ENCODE measurements around the gene GLP1R. TPM values are rescaled to one million over a fixed set of nuclear protein-coding genes. Genes with fewer than 3 reads are reported as not detected.

Gene GLP1R
- total RNA-seq, 1 experiment from 2014 or later: not detected

DNA sequence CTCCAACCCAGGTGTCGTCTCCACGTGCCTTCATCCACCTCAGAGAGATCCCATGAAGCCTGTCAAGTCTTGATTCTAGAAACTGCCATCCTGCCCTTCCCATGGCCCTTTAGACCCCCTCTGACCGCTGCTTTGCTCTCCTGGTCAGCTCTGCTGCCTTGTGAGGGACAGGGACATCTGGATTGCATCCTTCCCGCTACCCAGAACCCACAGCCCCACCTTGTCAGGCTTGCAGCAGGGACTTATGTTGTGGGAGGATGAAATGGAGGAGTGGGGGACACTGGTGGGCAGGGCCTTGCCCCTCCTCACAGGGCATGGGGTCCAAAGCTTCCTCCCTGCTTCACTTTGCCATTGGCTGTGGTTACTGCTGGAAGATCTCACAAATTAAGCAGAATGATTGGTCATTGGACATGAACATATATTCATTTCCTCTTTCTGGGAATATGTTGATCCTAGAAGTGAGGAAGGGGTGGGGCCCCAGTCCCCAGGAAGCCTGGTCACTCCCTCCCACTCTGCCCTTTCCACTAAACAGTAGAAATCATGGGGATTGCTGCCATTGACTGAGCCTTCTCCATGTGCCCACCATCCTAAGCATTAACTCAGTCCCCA is 4.5 kb downstream of the GLP1R start:
- no peak for DNase-seq
- TF ChIP-seq EZH2phosphoT487 (IDR thresholded peaks at IDR 0.05; ENCODE audit: borderline replicate concordance, low read length) (no peak), EZH2 (IDR thresholded peaks at IDR 0.05; ENCODE audit: low read length, unreplicated experiment) (no peak)
- TF ChIP-seq, protein P1, sequence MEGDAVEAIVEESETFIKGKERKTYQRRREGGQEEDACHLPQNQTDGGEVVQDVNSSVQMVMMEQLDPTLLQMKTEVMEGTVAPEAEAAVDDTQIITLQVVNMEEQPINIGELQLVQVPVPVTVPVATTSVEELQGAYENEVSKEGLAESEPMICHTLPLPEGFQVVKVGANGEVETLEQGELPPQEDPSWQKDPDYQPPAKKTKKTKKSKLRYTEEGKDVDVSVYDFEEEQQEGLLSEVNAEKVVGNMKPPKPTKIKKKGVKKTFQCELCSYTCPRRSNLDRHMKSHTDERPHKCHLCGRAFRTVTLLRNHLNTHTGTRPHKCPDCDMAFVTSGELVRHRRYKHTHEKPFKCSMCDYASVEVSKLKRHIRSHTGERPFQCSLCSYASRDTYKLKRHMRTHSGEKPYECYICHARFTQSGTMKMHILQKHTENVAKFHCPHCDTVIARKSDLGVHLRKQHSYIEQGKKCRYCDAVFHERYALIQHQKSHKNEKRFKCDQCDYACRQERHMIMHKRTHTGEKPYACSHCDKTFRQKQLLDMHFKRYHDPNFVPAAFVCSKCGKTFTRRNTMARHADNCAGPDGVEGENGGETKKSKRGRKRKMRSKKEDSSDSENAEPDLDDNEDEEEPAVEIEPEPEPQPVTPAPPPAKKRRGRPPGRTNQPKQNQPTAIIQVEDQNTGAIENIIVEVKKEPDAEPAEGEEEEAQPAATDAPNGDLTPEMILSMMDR (conservative IDR thresholded peaks at IDR 0.05; ENCODE audit: low read depth, low read length): no peak
- Histone ChIP-seq H3K9ac (ENCODE audit: low read length) (no peak overlapping the region), H3K9me2 (replicated peaks; ENCODE audit: low read length) (no peaks in the 10 kb centered on the region), H3K9me3 (ENCODE audit: low read length) (no peaks in the 10 kb centered on the region), H4K20me1 (ENCODE audit: low read length) (no peaks in the 10 kb centered on the region), H3K79me2 (ENCODE audit: low read length) (no peaks in the 10 kb centered on the region), H3K4me1 (ENCODE audit: insufficient read depth, low read length) (peaks cover 9% of the 10 kb centered on the region; the same call in 1 of the 2 replicates), H3K4me3 (ENCODE audit: low read length) (no peak overlapping the region), H3K27ac (ENCODE audit: low read length) (no peak overlapping the region), H3K27me3 (ENCODE audit: low read length) (peaks cover 5% of the 10 kb centered on the region), H2AFZ (ENCODE audit: low read length) (no peak overlapping the region), H3F3A (ENCODE audit: low read length, unreplicated experiment) (no peaks in the 10 kb centered on the region), H3K36me3 (ENCODE audit: low read depth, low read length) (no peaks in the 10 kb centered on the region), H3K4me2 (ENCODE audit: low read length) (no peak overlapping the region)
- ChIA-PET CTCF (no interaction called here), POLR2A (ENCODE audit: unreplicated experiment) (no interaction called here)
- no peak for ATAC-seq
- intact Hi-C loops (cut with micrococcal nuclease): no loop called here
- no TSS peak for BruUV-seq (replicated peaks)

DNA sequence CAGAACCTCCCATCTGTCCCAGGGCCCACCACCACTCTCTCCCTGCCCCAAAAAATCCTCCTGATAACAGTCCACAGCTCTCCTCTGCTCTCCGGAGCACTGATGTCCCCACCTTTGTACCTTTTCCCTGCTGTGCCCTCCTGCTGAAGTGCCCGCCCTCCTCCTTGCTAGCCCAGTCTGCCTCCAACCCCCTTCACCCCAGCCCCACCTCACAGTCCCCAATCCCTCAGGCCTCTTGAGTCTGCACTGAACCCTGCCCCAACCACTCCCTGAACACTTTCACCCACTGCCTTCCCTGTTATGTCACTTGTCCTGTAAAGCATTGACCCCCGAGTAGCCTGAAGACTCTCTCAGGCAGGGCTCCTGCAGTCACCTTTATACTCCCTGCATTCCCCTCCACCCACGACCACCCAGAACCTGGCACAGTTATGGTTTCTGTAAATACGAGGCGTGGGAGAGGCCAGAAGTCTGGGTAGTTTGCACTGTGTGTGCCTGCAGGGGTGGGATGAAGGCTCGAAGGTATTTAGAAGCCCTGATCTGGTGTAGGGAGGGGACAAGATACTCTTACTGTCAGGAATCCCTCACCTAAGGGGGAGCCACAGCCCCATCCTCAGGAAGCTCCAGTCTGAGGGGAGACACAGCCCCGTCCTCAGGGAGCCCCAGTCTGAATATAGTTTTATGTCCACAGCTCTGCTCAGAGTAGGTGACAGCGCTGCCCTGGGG is 5.4 kb downstream of the GLP1R start:
- CTCF ChIA-PET: no interaction called here
- Histone ChIP-seq H4K20me1 (ENCODE audit: low read length) (no peaks in the 10 kb centered on the region), H3F3A (ENCODE audit: low read length, unreplicated experiment) (no peaks in the 10 kb centered on the region), H2AFZ (ENCODE audit: low read length) (no peak overlapping the region), H3K27me3 (ENCODE audit: low read length) (peaks cover 9% of the 10 kb centered on the region), H3K79me2 (ENCODE audit: low read length) (no peaks in the 10 kb centered on the region), H3K4me3 (ENCODE audit: low read length) (no peak overlapping the region), H3K4me1 (ENCODE audit: insufficient read depth, low read length) (peaks cover 9% of the 10 kb centered on the region; the same call in 1 of the 2 replicates), H3K9ac (ENCODE audit: low read length) (no peak overlapping the region), H3K9me3 (ENCODE audit: low read length) (no peaks in the 10 kb centered on the region), H3K27ac (ENCODE audit: low read length) (no peak overlapping the region), H3K4me2 (ENCODE audit: low read length) (no peak overlapping the region), H3K36me3 (ENCODE audit: low read depth, low read length) (no peaks in the 10 kb centered on the region), H3K9me2 (replicated peaks; ENCODE audit: low read length) (no peaks in the 10 kb centered on the region)
- intact Hi-C loops (cut with micrococcal nuclease): no loop called here
- BruUV-seq (replicated peaks): no TSS peak
- TF ChIP-seq EZH2 (IDR thresholded peaks at IDR 0.05; ENCODE audit: low read length, unreplicated experiment) (no peak), EZH2phosphoT487 (IDR thresholded peaks at IDR 0.05; ENCODE audit: borderline replicate concordance, low read length) (no peak)
- TF ChIP-seq, protein P1 (conservative IDR thresholded peaks at IDR 0.05; ENCODE audit: low read depth, low read length): no peak
- POLR2A ChIA-PET (ENCODE audit: unreplicated experiment): no interaction called here
- DNase-seq (no peak), ATAC-seq (no peak)

DNA sequence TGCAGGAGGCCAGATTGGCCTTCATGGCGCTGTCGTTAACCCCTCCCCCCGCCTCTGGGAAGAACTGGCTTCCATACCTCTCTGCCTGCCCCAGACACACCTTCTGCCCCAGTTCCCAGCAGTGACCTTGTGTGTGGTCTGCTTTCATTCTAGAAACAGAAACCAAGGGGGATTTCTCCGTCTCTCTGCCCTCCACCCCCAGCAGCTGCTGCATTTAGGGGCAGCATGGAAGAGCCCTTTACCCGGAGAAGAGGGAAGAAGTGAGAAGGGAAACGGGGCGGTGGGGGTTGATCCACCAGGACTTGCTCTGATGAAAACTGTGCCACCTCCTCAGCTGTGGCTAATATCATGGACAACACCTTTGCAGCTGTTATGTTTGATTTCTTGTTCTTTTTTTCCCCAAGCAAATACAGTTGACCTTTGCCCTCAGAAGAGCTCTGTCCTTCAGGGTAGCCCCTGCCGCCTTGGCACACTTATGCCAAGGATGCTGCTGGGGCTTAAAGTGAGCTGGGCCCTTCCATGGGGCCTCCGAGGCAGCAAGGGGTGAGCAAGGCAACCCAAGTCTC is 6.1 kb downstream of the GLP1R start:
- no peak overlapping the region for H3K4me2 ChIP-seq (ENCODE audit: low read length)
- no TSS peak for BruUV-seq (replicated peaks)
- CTCF ChIA-PET: no interaction called here

More for the DNA sequence above, 6.1 kb downstream of the GLP1R start:
- Histone ChIP-seq H3K36me3 (ENCODE audit: low read depth, low read length) (no peaks in the 10 kb centered on the region), H4K20me1 (ENCODE audit: low read length) (no peaks in the 10 kb centered on the region), H3K79me2 (ENCODE audit: low read length) (no peaks in the 10 kb centered on the region), H3K9me2 (replicated peaks; ENCODE audit: low read length) (no peaks in the 10 kb centered on the region), H2AFZ (ENCODE audit: low read length) (no peak overlapping the region), H3F3A (ENCODE audit: low read length, unreplicated experiment) (no peaks in the 10 kb centered on the region), H3K27ac (ENCODE audit: low read length) (no peak overlapping the region), H3K9ac (ENCODE audit: low read length) (no peak overlapping the region), H3K9me3 (ENCODE audit: low read length) (no peaks in the 10 kb centered on the region), H3K27me3 (ENCODE audit: low read length) (peaks cover 15% of the 10 kb centered on the region), H3K4me1 (ENCODE audit: insufficient read depth, low read length) (peaks cover 9% of the 10 kb centered on the region; the same call in 1 of the 2 replicates), H3K4me3 (ENCODE audit: low read length) (no peak overlapping the region)
- POLR2A ChIA-PET (ENCODE audit: unreplicated experiment): no interaction called here
- DNase-seq: no peak
- ATAC-seq: no peak
- intact Hi-C loops (cut with micrococcal nuclease): no loop called here
- TF ChIP-seq EZH2phosphoT487 (IDR thresholded peaks at IDR 0.05; ENCODE audit: borderline replicate concordance, low read length): no peak
- no peak for TF ChIP-seq EZH2 (IDR thresholded peaks at IDR 0.05; ENCODE audit: low read length, unreplicated experiment)
- TF ChIP-seq, protein P1 (conservative IDR thresholded peaks at IDR 0.05; ENCODE audit: low read depth, low read length): no peak
